ENCODE measurements around the gene DNAH3.
"Not testable (repeated sequence)": the region's sequence is repeated elsewhere in the genome, so short reads cannot be mapped to it uniquely, and the experiment has no call there.

The DNAH3 gene

DNA sequence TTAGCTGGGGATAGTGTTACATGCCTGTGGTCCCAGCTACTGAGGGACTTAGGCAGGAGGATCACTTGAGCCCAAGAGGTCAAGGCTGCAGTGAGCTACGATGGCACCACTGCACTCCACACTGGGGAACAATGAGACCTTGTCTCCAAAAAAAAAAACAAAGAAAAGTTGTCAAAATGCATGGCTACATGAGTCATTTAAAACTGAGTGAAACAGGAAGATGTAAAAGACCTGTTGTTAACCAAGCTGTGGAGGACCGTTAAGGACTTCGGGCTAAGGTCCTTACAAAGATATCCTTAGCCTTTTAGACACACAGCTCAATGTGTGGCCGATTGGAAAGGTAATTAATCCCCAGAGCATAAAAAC is 35.7 kb upstream of the DNAH3 start:
- DNase-seq (ENCODE audit: insufficient read length) (no peak), FAIRE-seq (no peak)
- no peak for TF ChIP-seq TAF1 (IDR thresholded peaks at IDR 0.05; ENCODE audit: borderline replicate concordance, low read depth, low read length)
- no peak for TF ChIP-seq POLR2A (IDR thresholded peaks at IDR 0.05; ENCODE audit: low read depth, low read length)
- TF ChIP-seq POLR2AphosphoS5 (IDR thresholded peaks at IDR 0.05; ENCODE audit: low read depth, low read length): no peak

DNA sequence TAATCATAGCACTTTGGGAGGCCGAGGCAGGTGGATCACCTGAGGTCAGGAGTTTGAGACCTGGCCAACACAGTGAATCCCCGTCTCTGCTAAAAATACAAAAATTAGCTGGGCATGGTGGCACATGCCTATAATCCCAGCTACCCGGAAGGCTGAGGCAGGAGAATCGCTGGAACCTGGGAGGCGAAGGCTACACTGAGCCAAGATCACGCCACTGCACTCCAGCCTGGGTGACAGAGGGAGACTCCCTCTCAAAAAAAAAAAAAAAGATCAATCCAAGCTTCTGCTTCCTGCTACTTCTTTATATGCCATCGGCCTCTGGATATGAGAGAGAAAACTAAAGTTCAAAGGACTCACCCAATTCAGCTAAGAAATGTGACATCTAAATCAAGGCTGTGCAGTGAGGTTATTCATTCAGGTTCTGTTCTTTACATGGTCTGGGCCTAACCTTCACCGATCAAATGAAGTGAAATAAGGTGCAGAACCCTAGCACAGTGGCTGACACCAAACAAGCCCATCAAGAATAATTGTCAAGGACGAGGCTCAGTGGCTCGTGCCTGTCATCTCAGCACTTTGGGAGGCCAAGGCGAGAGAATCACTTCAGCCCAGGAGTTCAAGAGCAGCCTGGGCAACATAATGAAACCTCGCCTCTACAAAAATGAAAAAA is 35.1 kb upstream of the DNAH3 start:
- DNase-seq (ENCODE audit: insufficient read length) (no peak), FAIRE-seq (no peak)
- no peak for TF ChIP-seq POLR2A (IDR thresholded peaks at IDR 0.05; ENCODE audit: low read depth, low read length)
- TF ChIP-seq POLR2AphosphoS5 (IDR thresholded peaks at IDR 0.05; ENCODE audit: low read depth, low read length): no peak

DNA sequence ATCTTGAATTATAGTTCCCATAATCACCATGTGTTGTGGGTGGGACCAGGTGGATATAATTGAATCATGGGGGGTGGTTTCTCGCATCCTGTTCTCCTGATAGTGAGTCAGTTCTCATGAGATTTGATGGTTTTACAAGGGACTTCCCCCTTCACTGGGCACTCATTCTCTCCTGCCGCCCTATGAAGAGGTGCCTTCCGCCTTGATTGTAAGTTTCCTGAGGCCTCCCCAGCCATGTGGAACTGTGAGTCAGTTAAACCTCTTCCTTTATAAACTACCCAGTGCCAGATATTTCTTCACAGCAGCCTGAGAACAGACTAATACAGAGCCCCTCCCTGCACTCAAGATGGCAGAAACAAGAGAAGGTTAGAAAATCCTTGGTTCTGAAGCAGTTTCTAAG is 34.2 kb upstream of the DNAH3 start:
- FAIRE-seq (no peak), DNase-seq (ENCODE audit: insufficient read length) (no peak)
- TF ChIP-seq POLR2A (IDR thresholded peaks at IDR 0.05; ENCODE audit: low read depth, low read length) (no peak), POLR2AphosphoS5 (IDR thresholded peaks at IDR 0.05; ENCODE audit: low read depth, low read length) (no peak)

DNA sequence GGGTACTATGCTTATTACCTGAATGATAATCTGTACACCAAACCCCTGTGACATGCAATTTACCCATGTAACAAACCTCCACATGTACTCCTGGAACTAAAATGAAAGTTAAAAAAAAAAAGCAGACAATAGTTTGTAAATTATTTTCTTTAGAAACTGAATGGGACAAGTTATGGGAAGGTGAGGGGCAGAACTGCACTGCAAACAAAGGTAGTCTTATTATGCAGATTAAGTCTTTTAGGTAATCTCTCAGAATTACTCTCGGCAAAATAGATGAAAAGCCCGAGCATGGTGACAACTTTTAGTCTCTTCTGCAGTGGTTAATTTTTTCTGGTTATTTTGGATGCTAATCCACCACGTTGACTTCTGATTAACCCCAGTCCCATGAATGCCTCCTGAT is 33.3 kb upstream of the DNAH3 start:
- FAIRE-seq (no peak), DNase-seq (ENCODE audit: insufficient read length) (no peak)
- TF ChIP-seq POLR2AphosphoS5 (IDR thresholded peaks at IDR 0.05; ENCODE audit: low read depth, low read length) (no peak), POLR2A (IDR thresholded peaks at IDR 0.05; ENCODE audit: low read depth, low read length) (no peak), TAF1 (IDR thresholded peaks at IDR 0.05; ENCODE audit: borderline replicate concordance, low read depth, low read length) (no peak)

DNA sequence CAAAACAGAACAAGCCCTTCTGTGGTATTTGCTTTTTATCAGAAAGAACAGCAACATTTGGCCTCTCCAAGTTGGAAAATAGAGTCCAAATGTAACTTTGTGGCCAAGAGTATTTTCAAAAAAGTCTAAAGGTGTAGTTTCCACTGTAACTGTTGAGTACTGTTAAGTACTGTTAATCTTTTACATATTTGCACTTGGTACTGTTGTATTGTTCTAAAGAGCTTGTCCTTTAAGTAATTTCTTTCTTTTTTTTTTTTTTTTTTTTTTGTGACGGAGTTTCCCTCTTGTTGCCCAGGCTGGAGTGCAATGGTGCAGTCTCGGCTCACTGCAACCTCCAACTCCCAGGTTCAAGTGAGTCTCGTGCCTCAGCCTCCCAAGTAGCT is 29.3 kb upstream of the DNAH3 start:
- FAIRE-seq: no peak
- TF ChIP-seq TAF1 (IDR thresholded peaks at IDR 0.05; ENCODE audit: borderline replicate concordance, low read depth, low read length): no peak
- no peak for TF ChIP-seq POLR2A (IDR thresholded peaks at IDR 0.05; ENCODE audit: low read depth, low read length)
- no peak for TF ChIP-seq POLR2AphosphoS5 (IDR thresholded peaks at IDR 0.05; ENCODE audit: low read depth, low read length)
- DNase-seq (ENCODE audit: insufficient read length): no peak

DNA sequence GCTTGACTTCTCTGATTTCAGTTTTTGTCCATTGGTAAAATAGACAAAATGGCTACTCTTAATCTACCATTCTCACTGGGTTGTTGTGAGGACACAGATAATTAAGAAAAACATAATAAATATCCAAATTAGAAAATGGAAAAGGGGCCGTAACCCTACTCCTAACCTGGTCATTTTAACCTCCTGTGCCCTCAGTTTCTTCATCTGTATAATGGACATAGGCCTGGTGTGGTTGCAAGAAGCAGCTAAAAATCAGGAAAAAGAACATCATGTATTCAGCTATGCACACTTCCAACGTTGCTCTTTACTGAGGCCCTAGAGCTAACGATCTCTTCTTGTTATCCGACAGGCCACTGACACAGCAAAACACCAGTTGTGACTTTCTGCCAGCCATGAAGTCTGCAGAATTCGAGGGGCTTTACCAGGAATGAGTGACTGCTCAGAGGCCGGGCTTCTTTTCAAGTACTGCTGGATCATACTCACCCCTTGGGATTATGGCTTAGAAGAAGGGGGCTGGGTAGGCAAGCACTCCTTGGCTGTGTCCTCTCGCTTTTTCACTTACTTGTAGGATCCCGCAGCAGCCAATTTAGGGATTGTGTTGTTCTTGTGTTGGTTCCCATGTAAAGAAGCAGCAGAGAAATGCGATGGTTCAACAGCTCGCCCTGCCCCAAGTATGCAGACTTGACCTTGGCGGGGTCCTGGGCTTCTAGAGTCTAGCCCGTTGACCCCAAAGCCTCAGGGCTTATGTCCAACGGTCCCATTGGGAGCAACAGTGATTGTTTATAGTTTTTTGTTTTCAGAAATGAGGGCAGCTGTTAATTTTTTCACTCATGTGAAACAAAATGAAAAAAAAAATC is 28.7 kb upstream of the DNAH3 start:
- FAIRE-seq (no peak), DNase-seq (ENCODE audit: insufficient read length) (no peak)
- no peak for TF ChIP-seq POLR2A (IDR thresholded peaks at IDR 0.05; ENCODE audit: low read depth, low read length)
- TF ChIP-seq TAF1 (IDR thresholded peaks at IDR 0.05; ENCODE audit: borderline replicate concordance, low read depth, low read length): no peak
- no peak for TF ChIP-seq POLR2AphosphoS5 (IDR thresholded peaks at IDR 0.05; ENCODE audit: low read depth, low read length)

DNA sequence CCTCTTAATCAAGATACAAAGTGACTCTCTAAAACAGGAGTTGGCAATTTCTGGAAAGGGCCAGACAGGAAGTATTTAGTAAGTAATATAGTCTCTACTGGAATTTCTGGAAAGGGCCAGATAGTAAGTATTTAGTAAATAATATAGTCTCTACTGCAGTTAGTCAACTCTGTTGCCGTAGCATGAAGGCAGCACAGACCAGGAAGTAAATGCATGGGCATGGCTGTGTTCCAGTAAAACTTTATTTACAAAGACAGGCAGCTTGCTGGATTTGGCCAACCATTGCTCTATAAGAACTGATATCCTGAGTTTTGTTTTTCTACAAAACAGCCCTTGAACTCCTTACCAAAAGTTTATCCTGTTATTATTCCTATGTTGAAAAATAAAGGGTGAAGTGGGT is 24.8 kb upstream of the DNAH3 start:
- DNase-seq (ENCODE audit: insufficient read length) (no peak), FAIRE-seq (no peak)
- TF ChIP-seq POLR2AphosphoS5 (IDR thresholded peaks at IDR 0.05; ENCODE audit: low read depth, low read length) (no peak), TAF1 (IDR thresholded peaks at IDR 0.05; ENCODE audit: borderline replicate concordance, low read depth, low read length) (no peak), POLR2A (IDR thresholded peaks at IDR 0.05; ENCODE audit: low read depth, low read length) (no peak)

DNA sequence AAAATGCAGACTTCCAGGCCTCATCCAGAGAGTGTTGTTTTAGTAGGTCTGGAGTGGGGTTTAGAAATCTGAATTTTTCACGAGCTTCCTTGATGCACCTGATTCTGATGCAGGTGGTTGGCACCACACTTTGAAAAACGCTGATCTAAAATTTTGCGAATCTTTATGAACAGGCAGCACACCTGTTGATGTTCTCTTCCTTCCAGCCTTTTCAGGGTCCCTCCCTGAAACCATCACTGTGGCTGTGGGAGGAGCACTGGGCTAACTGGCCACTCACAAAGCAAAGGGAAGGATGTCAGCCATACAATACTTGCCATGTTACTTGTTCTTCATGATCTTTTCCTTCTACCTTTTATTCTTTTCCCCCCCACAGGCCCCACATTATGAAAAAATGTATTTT is 22.0 kb upstream of the DNAH3 start:
- FAIRE-seq: no peak

DNA sequence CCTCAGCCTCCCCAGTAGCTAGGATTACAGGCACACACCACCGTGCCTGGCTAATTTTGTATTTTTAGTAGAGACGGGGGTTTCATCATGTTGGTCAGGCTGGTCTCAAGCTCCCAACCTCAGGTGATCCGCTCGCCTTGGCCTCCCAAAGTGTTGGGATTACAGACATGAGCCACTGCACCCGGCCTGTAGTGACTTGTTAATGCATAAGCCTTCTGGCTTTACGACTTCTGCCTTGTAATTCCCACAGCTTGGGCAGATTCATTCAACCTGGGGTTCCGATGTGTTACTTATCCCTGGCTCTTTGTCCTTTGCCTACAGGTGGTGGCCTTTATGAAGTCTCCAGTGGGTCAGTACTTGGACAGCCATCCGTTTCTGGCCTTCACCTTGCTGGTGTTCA is 19.5 kb upstream of the DNAH3 start:
- DNase-seq (ENCODE audit: insufficient read length); FAIRE-seq: not testable (repeated sequence)

More for the DNA sequence above, 22.0 kb upstream of the DNAH3 start:
- no peak for DNase-seq (ENCODE audit: insufficient read length)
- no peak for TF ChIP-seq POLR2AphosphoS5 (IDR thresholded peaks at IDR 0.05; ENCODE audit: low read depth, low read length)
- TF ChIP-seq TAF1 (IDR thresholded peaks at IDR 0.05; ENCODE audit: borderline replicate concordance, low read depth, low read length): no peak
- TF ChIP-seq POLR2A (IDR thresholded peaks at IDR 0.05; ENCODE audit: low read depth, low read length): no peak

DNA sequence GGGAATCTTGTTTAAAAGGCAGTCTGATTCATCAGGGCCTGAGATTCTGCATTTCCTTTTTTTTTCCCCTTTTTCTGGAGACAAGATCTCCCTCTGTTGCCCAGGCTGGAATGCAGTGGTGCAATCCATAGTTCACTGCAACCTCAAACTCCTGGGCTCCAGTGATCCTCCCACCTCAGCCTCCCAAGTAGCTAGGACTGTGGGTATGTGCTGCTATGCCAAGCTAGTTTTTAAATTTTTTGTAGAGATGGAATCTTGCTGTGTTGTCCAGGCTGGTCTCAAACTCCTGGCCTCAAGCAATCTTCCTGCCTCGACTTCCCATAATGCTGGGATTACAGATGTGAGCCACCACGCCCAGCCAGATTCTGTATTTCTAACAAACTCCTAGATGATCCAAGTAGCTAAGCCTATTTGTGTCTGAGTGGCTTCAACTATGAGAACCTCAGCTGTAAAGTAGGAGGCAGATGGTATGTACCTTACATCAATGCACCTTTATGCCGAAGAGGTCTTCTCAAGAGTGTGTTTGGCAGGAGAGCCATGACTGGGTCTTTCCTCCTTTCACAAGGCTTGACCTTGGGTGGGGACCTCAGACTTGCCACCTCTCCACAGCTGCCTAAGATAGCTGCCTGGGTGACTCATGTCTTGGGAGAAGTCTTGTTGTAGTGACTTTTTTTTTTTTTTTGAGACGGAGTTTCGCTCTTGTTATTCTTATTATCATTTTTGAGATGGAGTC is 18.8 kb upstream of the DNAH3 start:
- no peak for FAIRE-seq
- no peak for DNase-seq (ENCODE audit: insufficient read length)
- TF ChIP-seq TAF1 (IDR thresholded peaks at IDR 0.05; ENCODE audit: borderline replicate concordance, low read depth, low read length) (no peak), POLR2AphosphoS5 (IDR thresholded peaks at IDR 0.05; ENCODE audit: low read depth, low read length) (no peak), POLR2A (IDR thresholded peaks at IDR 0.05; ENCODE audit: low read depth, low read length) (no peak)

DNA sequence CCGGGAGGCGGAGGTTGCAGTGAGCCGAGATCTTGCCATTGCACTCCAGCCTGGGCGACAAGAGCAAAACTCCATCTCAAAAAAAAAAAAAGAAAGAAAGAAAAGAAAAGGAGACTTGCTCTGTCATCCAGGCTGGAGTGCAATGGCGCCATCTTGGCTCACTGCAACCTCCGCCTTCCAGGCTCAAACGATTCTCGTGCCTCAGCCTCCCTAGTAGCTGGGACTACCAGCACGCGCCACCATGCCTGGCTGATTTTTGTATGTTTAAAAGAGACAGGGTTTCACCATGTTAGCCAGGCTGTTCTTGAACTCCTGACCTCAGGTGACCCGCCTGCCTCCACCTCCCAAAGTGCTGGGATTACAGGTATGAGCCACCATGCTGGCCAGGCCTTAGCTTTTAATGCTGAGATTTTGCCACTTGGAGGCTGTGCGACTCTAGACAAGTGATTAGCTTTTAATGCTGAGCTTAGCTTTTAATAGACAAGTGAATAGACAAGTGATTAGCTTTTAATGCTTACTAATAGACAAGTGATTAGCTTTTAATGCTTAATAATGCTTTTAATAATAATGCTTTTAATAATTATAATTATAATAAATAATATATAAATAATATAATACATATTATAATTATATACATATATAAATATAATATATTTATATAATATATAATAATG is 17.4 kb upstream of the DNAH3 start:
- no peak for TF ChIP-seq POLR2A (IDR thresholded peaks at IDR 0.05; ENCODE audit: low read depth, low read length)
- no peak for TF ChIP-seq POLR2AphosphoS5 (IDR thresholded peaks at IDR 0.05; ENCODE audit: low read depth, low read length)
- no peak for TF ChIP-seq TAF1 (IDR thresholded peaks at IDR 0.05; ENCODE audit: borderline replicate concordance, low read depth, low read length)
- no peak for FAIRE-seq
- no peak for DNase-seq (ENCODE audit: insufficient read length)
